GM19455 (cell line): ENCODE results near the gene ZBED6.

Source experiments
- ATAC-seq: cut with Tn5 transposase; IDR thresholded peaks from one replicate; pipeline ENCODE4 v1.9.1; 2021; ENCODE audit not compliant: unreplicated experiment

ZBED6 gene

DNA sequence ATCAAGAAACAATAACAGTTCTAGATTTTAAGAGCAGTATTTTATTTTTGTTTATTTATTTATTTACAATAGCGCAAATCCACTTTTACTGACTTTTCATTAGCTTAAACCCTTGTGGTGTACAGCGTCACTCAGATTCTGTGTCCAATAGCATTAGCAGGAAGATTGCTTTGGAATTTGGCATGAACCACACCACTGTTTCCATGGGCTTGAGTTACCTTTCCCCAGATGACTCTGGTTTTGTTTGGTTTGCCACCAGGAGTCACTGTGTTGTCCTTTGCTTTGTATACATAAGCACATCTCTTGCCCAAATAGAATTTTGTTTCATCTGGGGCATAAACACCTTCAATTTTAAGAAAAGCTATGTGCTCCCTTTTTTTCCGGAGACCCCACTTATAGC is 40.1 kb downstream of the ZBED6 start:
- no peak for ATAC-seq

DNA sequence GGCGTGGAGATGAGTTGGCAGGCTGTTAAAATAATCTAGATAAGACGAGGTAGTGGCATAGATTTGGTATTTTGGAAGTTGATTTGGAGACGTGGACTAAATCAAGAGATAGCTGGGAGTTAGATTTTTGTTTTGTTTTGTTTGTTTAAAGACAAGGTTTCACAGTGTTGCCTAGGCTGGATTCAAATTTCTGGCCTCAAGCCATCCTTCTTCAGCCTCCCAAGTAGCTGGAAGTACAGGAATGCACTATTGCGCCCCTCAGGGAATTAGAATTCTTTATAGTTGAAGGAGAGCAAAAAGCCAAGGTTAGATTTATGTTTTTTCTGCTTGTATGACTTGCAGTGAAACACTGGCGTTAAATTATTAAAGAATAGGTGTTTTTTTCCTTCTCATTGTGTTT is 43.7 kb downstream of the ZBED6 start:
- no peak for ATAC-seq

DNA sequence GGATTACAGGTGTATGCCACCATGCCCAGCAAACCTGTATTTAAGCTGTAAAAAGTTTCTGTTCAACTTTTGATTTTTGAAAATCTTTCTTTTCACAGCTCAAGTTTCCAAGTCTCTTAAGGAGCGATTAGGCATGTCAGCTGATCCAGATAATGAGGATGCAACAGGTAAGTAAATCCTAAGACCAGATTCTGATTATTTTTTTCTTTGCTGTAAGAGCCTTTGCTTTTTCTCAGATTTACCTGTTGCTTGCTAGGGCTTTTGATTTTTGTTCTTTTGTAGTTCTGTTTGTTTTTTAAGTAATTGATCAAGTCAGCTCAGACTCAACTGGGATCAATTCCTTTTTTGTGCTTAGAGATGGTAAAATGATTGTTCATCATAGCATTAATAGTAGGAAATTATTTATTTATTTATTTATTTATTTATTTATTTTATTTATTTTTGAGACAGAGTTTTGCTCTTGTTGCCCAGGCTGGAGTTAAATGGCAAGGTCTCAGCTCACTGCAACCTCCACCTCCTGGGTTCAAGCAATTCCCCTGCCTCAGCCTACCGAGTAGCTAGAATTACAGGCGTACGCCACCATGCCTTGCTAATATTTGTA is 44.9 kb downstream of the ZBED6 start:
- ATAC-seq = no peak

- no peak for ATAC-seq
Measured at GRCh38 chr1:203842559-203842876, 47.1 kb downstream of the ZBED6 start.

- no peak for ATAC-seq
Measured at GRCh38 chr1:203843435-203843834, 48.0 kb downstream of the ZBED6 start.
